SIG-M5 treated with dmso at 0.1 percent for 504 hours (cell line): ENCODE results near the gene CLDN22.

Experiments used
- DNase-seq: peaks from one replicate; lab custom pipeline; 2025; ENCODE audit not compliant: unreplicated experiment; lab: John Stamatoyannopoulos, UW

CLDN22 gene

GRCh38 chr4:183320211-183321059 is at the start of gene CLDN22:
Gene CLDN22 (minus strand): TSS chr4:183320276. CDS start chr4:183320218, 58 bp downstream.
- DNase-seq: no peak

GRCh38 chr4:183369073-183369472 is 49.0 kb upstream of the CLDN22 start:
- DNase-seq: no peak

GRCh38 chr4:183366206-183366835 is 46.2 kb upstream of the CLDN22 start:
- no peak for DNase-seq

GRCh38 chr4:183364025-183364424 is 43.9 kb upstream of the CLDN22 start:
- no peak for DNase-seq

- no peak for DNase-seq
These were observed 43.0 kb upstream of the CLDN22 start for GRCh38 chr4:183362916-183363542.

- DNase-seq: no peak
These were observed 42.0 kb upstream of the CLDN22 start for GRCh38 chr4:183362036-183362435.

- no peak for DNase-seq
These were observed 40.3 kb upstream of the CLDN22 start for GRCh38 chr4:183360161-183360919.

GRCh38 chr4:183358215-183358755 is 38.2 kb upstream of the CLDN22 start:
- no peak for DNase-seq

- DNase-seq: no peak
These were observed 37.0 kb upstream of the CLDN22 start for GRCh38 chr4:183356931-183357675.

GRCh38 chr4:183356173-183356830 is 36.2 kb upstream of the CLDN22 start:
- no peak for DNase-seq

- DNase-seq: no peak
These were observed 35.3 kb upstream of the CLDN22 start for GRCh38 chr4:183355405-183355804.

GRCh38 chr4:183354219-183354618 is 34.1 kb upstream of the CLDN22 start:
- no peak for DNase-seq

- no peak for DNase-seq
These were observed 33.5 kb upstream of the CLDN22 start for GRCh38 chr4:183353557-183353956.

GRCh38 chr4:183352546-183352945 is 32.5 kb upstream of the CLDN22 start:
- DNase-seq: no peak

GRCh38 chr4:183350317-183351071 is 30.4 kb upstream of the CLDN22 start:
- DNase-seq: no peak

GRCh38 chr4:183349673-183350072 is 29.6 kb upstream of the CLDN22 start:
- DNase-seq: no peak

GRCh38 chr4:183348706-183349659 is 28.9 kb upstream of the CLDN22 start:
- DNase-seq: no peak

GRCh38 chr4:183348136-183348535 is 28.1 kb upstream of the CLDN22 start:
- DNase-seq: no peak
